ENCODE measurements around the gene TFPI2.

TFPI2 gene

GRCh38 chr7:93910076-93910994, 19.8 kb upstream of the TFPI2 start:
- DNase-seq (ENCODE audit: insufficient read length, low spot score) (no peak), FAIRE-seq (no peak)
- TF ChIP-seq SPI1 (IDR thresholded peaks at IDR 0.05; ENCODE audit: low read depth, low read length), result no peak
- no peak for TF ChIP-seq POLR2A (IDR thresholded peaks at IDR 0.05; ENCODE audit: low read depth, low read length)
- no peak for TF ChIP-seq POLR2AphosphoS5 (IDR thresholded peaks at IDR 0.05; ENCODE audit: low read depth, low read length)
- no peak for TF ChIP-seq TAF1 (IDR thresholded peaks at IDR 0.05; ENCODE audit: low read depth, low read length)
- TF ChIP-seq POU2F2 (IDR thresholded peaks at IDR 0.05; ENCODE audit: low read depth, low read length), result no peak
- TF ChIP-seq PAX5 (IDR thresholded peaks at IDR 0.05; ENCODE audit: insufficient read depth, low read length, severe bottlenecking), result no peak

DNA sequence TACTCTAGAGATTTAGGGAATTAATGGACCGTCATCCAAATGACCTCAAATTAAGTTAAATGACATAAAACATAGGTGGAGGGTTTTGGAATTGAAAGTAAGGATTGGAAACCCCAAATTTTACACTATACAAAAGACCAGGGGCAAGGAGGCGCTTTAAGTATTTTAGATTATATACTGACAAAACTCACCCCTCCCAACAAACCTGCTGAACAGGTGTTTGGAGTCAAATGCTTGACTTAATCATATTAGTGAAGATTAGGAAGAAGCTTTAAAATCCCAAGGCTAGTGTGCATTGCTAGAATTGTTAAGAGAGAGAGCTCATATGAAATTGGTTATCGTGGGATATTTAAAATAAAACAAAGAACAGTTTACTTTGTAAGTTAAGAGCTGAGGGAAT, 15.7 kb upstream of the TFPI2 start, which contains the start of gene GNGT1:
GNGT1 (plus strand) TSS at position 301 of the 400 bp plus-strand sequence. CDS start 180 bp downstream, outside the sequence.
- DNase-seq (ENCODE audit: insufficient read length, low spot score), result no peak
- no peak for TF ChIP-seq TAF1 (IDR thresholded peaks at IDR 0.05; ENCODE audit: low read depth, low read length)
- TF ChIP-seq POLR2AphosphoS5 (IDR thresholded peaks at IDR 0.05; ENCODE audit: low read depth, low read length), result no peak
- no peak for TF ChIP-seq POU2F2 (IDR thresholded peaks at IDR 0.05; ENCODE audit: low read depth, low read length)
- TF ChIP-seq POLR2A (IDR thresholded peaks at IDR 0.05; ENCODE audit: low read depth, low read length), result no peak
- no peak for TF ChIP-seq SPI1 (IDR thresholded peaks at IDR 0.05; ENCODE audit: low read depth, low read length)
- TF ChIP-seq PAX5 (IDR thresholded peaks at IDR 0.05; ENCODE audit: insufficient read depth, low read length, severe bottlenecking), result no peak

DNA sequence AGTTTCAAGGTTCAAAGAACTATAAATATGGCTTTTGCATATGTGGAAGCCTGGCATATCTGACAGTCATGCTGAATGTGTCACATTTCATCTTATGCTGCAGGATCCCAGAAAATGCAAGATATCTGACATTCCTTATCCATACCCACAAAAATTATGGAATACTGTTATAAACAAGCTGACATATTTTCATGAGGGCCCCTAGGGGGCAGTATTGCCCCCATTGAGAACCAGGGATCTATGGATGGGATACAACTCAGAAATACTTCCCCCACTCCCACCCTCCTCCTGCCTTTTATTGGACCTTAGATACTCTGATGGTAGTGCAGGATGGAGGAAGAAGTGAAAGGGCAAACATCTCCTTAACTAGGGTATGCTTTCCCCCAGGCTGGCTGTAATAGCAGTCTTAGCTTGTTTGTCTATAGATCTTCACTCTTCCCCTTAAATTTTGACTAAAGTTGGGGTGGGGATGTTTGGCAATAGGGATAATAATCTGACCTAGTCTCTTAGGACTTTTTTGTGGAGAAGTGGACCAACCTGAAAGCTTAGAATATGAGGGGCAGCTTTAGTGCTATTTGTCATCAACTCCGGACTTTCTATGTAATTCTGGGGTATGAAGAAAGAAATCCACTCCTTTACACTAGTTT, 12.3 kb upstream of the TFPI2 start:
- TF ChIP-seq POLR2A (IDR thresholded peaks at IDR 0.05; ENCODE audit: low read depth, low read length) (no peak), SPI1 (IDR thresholded peaks at IDR 0.05; ENCODE audit: low read depth, low read length) (no peak), POLR2AphosphoS5 (IDR thresholded peaks at IDR 0.05; ENCODE audit: low read depth, low read length) (no peak), PAX5 (IDR thresholded peaks at IDR 0.05; ENCODE audit: insufficient read depth, low read length, severe bottlenecking) (no peak), POU2F2 (IDR thresholded peaks at IDR 0.05; ENCODE audit: low read depth, low read length) (no peak), TAF1 (IDR thresholded peaks at IDR 0.05; ENCODE audit: low read depth, low read length) (no peak)
- peak; percentile 73 for FAIRE-seq
- DNase-seq (ENCODE audit: insufficient read length, low spot score), result no peak

More for the DNA sequence above, 15.7 kb upstream of the TFPI2 start, which contains the start of gene GNGT1:
- FAIRE-seq, result no peak

DNA sequence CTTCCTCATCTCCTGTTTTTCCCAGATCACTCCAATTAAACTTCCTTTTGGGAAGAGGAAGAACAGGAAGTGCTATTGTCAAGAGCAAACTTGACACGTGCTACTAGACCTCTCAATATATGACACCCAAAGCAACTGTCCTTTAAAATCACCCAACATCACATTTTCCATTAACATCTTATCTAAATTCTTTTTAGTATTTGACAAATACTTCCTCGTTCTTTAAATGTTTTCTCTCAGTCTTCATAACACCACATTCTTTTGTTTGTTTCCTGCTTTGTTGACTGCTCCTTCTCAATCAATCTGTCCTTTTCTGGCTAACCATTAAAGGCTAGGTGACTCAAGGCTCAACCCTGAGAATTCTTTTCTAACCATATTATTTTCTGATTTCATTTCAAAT, 7.1 kb upstream of the TFPI2 start:
- FAIRE-seq (no peak), DNase-seq (ENCODE audit: insufficient read length, low spot score) (no peak)
- TF ChIP-seq POU2F2 (IDR thresholded peaks at IDR 0.05; ENCODE audit: low read depth, low read length) (no peak), POLR2A (IDR thresholded peaks at IDR 0.05; ENCODE audit: low read depth, low read length) (no peak), TAF1 (IDR thresholded peaks at IDR 0.05; ENCODE audit: low read depth, low read length) (no peak), PAX5 (IDR thresholded peaks at IDR 0.05; ENCODE audit: insufficient read depth, low read length, severe bottlenecking) (no peak), SPI1 (IDR thresholded peaks at IDR 0.05; ENCODE audit: low read depth, low read length) (no peak), POLR2AphosphoS5 (IDR thresholded peaks at IDR 0.05; ENCODE audit: low read depth, low read length) (no peak)

- no peak for FAIRE-seq
- no peak for TF ChIP-seq POLR2A (IDR thresholded peaks at IDR 0.05; ENCODE audit: low read depth, low read length)
- no peak for TF ChIP-seq TAF1 (IDR thresholded peaks at IDR 0.05; ENCODE audit: low read depth, low read length)
- TF ChIP-seq SPI1 (IDR thresholded peaks at IDR 0.05; ENCODE audit: low read depth, low read length), result no peak
- TF ChIP-seq PAX5 (IDR thresholded peaks at IDR 0.05; ENCODE audit: insufficient read depth, low read length, severe bottlenecking), result no peak
- TF ChIP-seq POLR2AphosphoS5 (IDR thresholded peaks at IDR 0.05; ENCODE audit: low read depth, low read length), result no peak
- no peak for TF ChIP-seq POU2F2 (IDR thresholded peaks at IDR 0.05; ENCODE audit: low read depth, low read length)
These were observed 5.5 kb upstream of the TFPI2 start for GRCh38 chr7:93895859-93896600.

DNA sequence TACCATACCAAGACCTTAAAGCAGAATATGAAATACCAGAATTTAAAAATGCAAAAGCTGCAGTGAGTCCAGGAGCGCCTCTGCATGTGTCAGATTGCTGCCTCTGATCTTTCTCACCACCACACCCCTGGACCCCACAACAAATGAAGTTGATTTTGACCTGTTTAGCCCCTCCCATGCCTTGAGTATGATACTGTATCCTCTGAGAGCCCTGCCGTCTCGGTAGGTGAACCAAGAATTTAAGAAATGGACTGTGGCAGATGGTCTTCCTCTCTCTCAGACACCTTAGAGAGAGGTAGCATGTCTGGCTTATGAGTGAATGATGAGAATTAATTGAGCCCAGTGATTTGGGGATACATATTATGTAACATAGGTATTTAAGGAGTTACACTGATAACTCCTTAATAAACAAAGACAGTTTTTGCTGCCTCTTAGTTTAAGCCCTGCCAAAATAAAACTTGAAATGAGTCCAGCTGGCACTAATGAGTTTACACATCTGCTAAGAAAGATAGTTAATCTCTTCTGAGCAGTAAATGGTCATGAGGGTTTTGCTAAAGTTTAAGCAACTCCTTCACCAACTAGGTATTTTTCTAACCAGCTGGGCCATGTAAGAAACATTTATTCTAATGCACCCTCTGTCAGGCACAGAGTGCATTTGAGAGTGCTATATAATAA, 4.5 kb upstream of the TFPI2 start:
- FAIRE-seq, result no peak

More at GRCh38 chr7:93895859-93896600, 5.5 kb upstream of the TFPI2 start:
- DNase-seq (ENCODE audit: insufficient read length, low spot score), result no peak

DNA sequence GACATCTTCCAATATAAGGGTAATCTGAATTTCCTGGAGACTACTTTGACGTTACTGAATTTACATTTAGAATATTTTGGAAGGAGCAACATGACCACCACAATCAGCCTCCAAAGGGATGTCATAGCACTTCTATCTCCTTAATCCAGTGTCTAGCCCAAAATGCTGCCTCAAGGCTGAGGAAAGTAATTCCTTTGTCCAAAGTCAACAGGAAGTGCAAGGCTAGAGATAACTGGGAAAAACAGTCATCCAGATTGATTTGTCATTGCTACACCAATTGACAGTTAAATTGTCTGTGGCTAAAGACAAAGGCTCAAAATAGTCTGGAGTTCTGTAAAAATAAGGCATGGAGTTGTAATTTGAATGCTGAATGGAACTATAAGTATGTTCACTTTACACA, 3.9 kb upstream of the TFPI2 start:
- DNase-seq (ENCODE audit: insufficient read length, low spot score) (no peak), FAIRE-seq (no peak)
- TF ChIP-seq TAF1 (IDR thresholded peaks at IDR 0.05; ENCODE audit: low read depth, low read length) (no peak), POU2F2 (IDR thresholded peaks at IDR 0.05; ENCODE audit: low read depth, low read length) (no peak), SPI1 (IDR thresholded peaks at IDR 0.05; ENCODE audit: low read depth, low read length) (no peak), PAX5 (IDR thresholded peaks at IDR 0.05; ENCODE audit: insufficient read depth, low read length, severe bottlenecking) (no peak), POLR2A (IDR thresholded peaks at IDR 0.05; ENCODE audit: low read depth, low read length) (no peak), POLR2AphosphoS5 (IDR thresholded peaks at IDR 0.05; ENCODE audit: low read depth, low read length) (no peak)

More for the DNA sequence above, 4.5 kb upstream of the TFPI2 start:
- DNase-seq (ENCODE audit: insufficient read length, low spot score), result no peak
- TF ChIP-seq PAX5 (IDR thresholded peaks at IDR 0.05; ENCODE audit: insufficient read depth, low read length, severe bottlenecking) (no peak), TAF1 (IDR thresholded peaks at IDR 0.05; ENCODE audit: low read depth, low read length) (no peak), SPI1 (IDR thresholded peaks at IDR 0.05; ENCODE audit: low read depth, low read length) (no peak), POLR2A (IDR thresholded peaks at IDR 0.05; ENCODE audit: low read depth, low read length) (no peak), POLR2AphosphoS5 (IDR thresholded peaks at IDR 0.05; ENCODE audit: low read depth, low read length) (no peak), POU2F2 (IDR thresholded peaks at IDR 0.05; ENCODE audit: low read depth, low read length) (no peak)

DNA sequence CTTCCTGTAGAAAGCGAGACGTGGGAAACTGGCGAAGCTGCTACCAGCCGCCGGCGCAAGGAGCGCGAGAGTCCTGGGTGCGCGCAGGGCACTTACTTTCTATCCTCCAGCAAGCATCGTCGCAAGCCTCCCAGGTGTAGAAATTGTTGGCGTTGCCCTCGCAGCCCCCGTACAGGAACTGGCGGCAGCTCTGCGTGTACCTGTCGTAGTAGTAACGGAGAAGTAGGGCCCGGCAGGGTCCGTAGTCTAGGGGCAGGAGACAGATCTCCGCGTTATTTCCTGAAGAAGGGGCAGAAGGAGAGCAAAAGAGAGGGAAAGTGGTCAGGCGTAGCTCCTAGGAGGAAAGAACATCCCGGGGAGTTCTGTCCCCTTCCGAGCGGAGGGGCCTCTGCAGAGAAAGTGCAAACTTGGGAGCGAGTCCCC, 501 bp downstream of the TFPI2 start:
- TF ChIP-seq POU2F2 (IDR thresholded peaks at IDR 0.05; ENCODE audit: low read depth, low read length) (no peak), POLR2A (IDR thresholded peaks at IDR 0.05; ENCODE audit: low read depth, low read length) (no peak), SPI1 (IDR thresholded peaks at IDR 0.05; ENCODE audit: low read depth, low read length) (no peak), POLR2AphosphoS5 (IDR thresholded peaks at IDR 0.05; ENCODE audit: low read depth, low read length) (no peak), TAF1 (IDR thresholded peaks at IDR 0.05; ENCODE audit: low read depth, low read length) (no peak), PAX5 (IDR thresholded peaks at IDR 0.05; ENCODE audit: insufficient read depth, low read length, severe bottlenecking) (no peak)
- FAIRE-seq (peak; percentile 9), DNase-seq (ENCODE audit: insufficient read length, low spot score) (no peak)

Measured in GM12891 (cell line).